ENCODE measurements around the gene KANSL1.

DNA sequence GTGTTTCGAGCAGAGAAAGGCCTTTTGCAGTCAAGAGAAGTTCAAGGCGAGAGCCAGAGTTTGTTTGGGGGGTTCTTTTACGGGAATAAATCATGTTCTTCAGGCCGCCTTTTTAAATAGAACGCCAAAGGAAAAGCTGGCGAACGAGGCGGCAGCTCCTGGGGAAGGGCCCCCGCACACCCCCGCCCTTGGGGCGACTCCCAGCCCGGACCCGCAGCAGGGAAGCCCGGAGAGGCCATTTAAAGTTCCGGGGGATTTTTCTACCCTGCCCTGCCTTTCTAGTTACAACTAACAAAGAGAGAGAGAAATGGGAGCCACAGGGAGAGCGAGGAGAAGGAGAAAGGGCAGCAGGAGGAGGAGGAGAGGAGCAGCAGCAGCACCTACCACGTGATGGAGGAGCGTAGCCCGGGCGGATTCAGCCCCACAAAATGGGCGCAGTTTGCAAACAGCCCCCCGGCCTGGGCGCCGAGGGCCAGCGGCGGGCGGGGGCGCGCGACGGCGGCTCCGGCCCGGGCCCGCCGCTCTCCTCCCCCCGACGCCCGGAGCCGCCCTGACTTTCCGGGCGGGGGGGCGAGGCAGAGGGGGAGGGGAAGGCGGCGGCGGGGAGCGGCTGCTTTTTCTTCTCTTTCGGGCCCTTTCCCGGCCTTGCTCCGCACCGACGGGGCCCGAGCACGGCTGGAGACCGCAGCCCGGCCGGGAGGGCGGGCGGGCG is 634 bp downstream of the KANSL1 start:
- no peak for TF ChIP-seq ETV6 (CRISPR knock-in tag; IDR thresholded peaks at IDR 0.05)
- TF ChIP-seq, protein P1, sequence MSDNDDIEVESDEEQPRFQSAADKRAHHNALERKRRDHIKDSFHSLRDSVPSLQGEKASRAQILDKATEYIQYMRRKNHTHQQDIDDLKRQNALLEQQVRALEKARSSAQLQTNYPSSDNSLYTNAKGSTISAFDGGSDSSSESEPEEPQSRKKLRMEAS (CRISPR knock-in tag; IDR thresholded peaks at IDR 0.05), result peak; percentile 11; the same call in 1 of the 2 replicates
- TF ChIP-seq ZNF423 (CRISPR knock-in tag; IDR thresholded peaks at IDR 0.05), result no peak
- TF ChIP-seq SP1 (CRISPR knock-in tag; conservative IDR thresholded peaks at IDR 0.05), result no peak
- TF ChIP-seq, protein P2, sequence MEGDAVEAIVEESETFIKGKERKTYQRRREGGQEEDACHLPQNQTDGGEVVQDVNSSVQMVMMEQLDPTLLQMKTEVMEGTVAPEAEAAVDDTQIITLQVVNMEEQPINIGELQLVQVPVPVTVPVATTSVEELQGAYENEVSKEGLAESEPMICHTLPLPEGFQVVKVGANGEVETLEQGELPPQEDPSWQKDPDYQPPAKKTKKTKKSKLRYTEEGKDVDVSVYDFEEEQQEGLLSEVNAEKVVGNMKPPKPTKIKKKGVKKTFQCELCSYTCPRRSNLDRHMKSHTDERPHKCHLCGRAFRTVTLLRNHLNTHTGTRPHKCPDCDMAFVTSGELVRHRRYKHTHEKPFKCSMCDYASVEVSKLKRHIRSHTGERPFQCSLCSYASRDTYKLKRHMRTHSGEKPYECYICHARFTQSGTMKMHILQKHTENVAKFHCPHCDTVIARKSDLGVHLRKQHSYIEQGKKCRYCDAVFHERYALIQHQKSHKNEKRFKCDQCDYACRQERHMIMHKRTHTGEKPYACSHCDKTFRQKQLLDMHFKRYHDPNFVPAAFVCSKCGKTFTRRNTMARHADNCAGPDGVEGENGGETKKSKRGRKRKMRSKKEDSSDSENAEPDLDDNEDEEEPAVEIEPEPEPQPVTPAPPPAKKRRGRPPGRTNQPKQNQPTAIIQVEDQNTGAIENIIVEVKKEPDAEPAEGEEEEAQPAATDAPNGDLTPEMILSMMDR (IDR thresholded peaks at IDR 0.05), result no peak
- TF ChIP-seq CREB1 (CRISPR knock-in tag; IDR thresholded peaks at IDR 0.05), result no peak
- no peak for TF ChIP-seq CREM (CRISPR knock-in tag; IDR thresholded peaks at IDR 0.05)
- TF ChIP-seq NR3C1 (CRISPR knock-in tag; conservative IDR thresholded peaks at IDR 0.05; ENCODE audit: low read depth), result no peak
- TF ChIP-seq ATF1 (CRISPR knock-in tag; IDR thresholded peaks at IDR 0.05), result no peak

Data from WTC11 (cell line).